G401 (cell line): ENCODE measurements around the gene FCAMR. TPM values are rescaled to one million over a fixed set of nuclear protein-coding genes. Genes with fewer than 3 reads are reported as not detected.

Experiments
- DNase-seq: peaks from one replicate; pipeline ENCODE4 v3.0.0-alpha.2; 2015; ENCODE audit warnings: low spot score
- in situ Hi-C: cut with HindIII; loops from 2 replicates; pipeline ENCODE4 v1.10.0; 2016; ENCODE audit warnings: low sequenced_read_pairs, mixed read lengths
- total RNA-seq: library from RNA; depleted of rRNA; stranded (reverse); fragments of >200 nt; shearing (Covaris generic); gene quantifications from 2 replicates; pipeline ENCODE4 v1.2.3, GENCODE V29; 2014

FCAMR gene
- total RNA-seq, 1 experiment from 2014 or later, result not detected

GRCh38 chr1:207001492-207002245 is 31.4 kb upstream of the FCAMR start:
- in situ Hi-C loops, result no loop called here
- DNase-seq, result no peak

- in situ Hi-C loops, result no loop called here
- DNase-seq, result no peak
Observed at GRCh38 chr1:207000651-207001291, 30.5 kb upstream of the FCAMR start.

DNA sequence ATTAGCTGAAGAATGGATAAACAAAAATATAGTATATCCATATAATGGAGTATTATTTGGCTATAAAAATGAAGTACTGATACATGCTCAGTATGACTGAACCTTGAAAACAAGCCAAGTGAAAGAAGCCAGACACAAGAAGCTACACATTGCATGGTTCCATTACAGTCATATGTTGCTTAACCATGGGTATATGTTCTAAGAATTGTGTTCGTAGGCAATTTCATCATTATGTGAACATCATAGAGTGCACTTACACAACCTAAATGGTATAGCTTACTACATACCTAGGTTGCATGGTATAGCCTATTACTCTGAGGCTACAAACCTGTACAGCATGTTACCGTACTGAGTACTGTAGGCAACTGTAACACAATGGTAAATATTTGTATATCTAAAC is 28.6 kb upstream of the FCAMR start:
- DNase-seq, result no peak
- in situ Hi-C loops, result no loop called here

DNA sequence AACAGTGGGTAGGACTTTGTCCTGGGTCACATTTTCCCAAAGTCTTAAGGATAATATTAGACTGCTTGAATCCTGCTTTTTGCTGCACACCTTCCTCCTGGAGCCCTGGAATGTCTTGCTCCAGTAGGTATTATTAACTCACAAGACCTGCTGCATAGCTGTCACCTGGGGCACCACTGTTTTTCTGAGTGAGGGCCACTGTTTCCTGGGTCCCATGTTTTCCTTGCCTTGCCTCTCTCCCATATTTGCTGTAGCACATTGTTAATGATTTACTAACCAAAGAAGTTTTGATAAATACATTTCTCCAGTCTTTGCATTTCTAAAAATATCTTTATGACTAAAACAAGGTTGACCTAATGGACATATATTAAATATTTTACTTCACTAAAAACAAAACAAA is 22.5 kb upstream of the FCAMR start:
- DNase-seq, result no peak
- in situ Hi-C loops, result no loop called here

DNA sequence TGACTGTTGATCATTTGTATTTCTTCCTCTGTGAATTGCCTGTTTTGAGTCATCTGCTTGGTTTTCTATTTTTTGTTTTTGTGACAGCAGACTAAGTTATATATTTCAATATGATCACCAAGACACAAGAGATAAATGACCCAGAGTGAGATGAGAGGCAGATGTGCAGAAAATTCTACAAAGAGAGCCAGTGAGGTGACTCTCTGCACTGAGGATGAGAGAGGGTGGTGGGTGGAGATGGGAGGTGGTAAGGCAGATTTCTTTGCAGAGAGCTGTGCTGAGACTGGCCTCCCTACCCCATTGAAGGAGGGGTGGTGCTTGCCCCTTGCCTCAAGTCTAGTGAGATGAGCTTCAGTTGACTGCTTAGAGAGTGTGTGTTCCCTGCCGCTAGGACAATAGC is 17.6 kb upstream of the FCAMR start:
- in situ Hi-C loops, result no loop called here

GRCh38 chr1:206986885-206987284 is 16.6 kb upstream of the FCAMR start:
- in situ Hi-C loops, result no loop called here
- no peak for DNase-seq

More for the DNA sequence above, 17.6 kb upstream of the FCAMR start:
- no peak for DNase-seq

GRCh38 chr1:206986402-206986801 is 16.1 kb upstream of the FCAMR start:
- in situ Hi-C loops, result no loop called here
- DNase-seq, result no peak

- in situ Hi-C loops, result no loop called here
- no peak for DNase-seq
Observed at GRCh38 chr1:206985162-206985749, 15.0 kb upstream of the FCAMR start.

- in situ Hi-C loops, result no loop called here
Observed at GRCh38 chr1:206982216-206982615, 12.0 kb upstream of the FCAMR start.

GRCh38 chr1:206979379-206980043 is 9.3 kb upstream of the FCAMR start:
- in situ Hi-C loops, result no loop called here
- DNase-seq, result peak; percentile 4

More at GRCh38 chr1:206982216-206982615, 12.0 kb upstream of the FCAMR start:
- peak; percentile 62 for DNase-seq

DNA sequence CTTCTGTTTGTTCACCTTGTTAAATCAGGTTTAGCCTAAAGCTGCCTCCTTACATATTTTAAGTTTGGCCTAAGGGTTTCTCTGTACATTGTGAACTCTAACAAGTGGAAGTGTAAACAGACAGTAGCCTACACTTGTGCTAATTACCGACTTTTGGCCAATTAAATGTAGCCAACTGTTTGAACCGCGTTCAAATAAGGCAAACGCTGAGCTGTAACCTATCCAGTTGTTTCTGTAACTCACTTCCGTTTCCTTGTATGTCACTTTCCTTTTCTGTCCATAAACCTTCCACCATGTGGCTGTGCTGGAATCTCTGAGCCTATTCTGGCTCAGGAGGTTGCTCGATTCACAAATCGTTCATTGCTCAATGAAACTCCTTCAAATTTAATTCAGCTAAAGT is 8.0 kb upstream of the FCAMR start:
- no peak for DNase-seq
- in situ Hi-C loops, result no loop called here

DNA sequence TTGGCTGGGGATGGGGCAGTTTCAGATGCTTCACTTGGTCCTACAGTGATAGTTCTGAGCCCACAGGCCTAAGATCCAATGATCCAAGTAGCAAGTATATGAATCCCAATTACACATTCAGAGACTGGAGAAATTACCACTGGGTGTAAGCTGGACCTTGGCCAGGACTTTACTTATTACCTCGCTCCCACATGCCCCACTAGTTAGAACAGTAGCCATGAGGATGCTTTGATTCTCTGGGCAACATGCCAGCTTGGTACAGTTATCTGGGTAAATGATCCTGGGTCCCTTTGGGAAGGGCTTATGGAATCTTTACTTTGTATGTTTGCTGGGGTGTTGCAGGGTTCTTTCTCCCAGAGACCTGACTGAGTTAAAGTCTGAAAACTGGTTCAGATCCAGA is 5.0 kb upstream of the FCAMR start:
- DNase-seq, result no peak
- in situ Hi-C loops, result no loop called here

- in situ Hi-C loops, result no loop called here
- no peak for DNase-seq
Observed at GRCh38 chr1:206974140-206974539, 3.9 kb upstream of the FCAMR start.

DNA sequence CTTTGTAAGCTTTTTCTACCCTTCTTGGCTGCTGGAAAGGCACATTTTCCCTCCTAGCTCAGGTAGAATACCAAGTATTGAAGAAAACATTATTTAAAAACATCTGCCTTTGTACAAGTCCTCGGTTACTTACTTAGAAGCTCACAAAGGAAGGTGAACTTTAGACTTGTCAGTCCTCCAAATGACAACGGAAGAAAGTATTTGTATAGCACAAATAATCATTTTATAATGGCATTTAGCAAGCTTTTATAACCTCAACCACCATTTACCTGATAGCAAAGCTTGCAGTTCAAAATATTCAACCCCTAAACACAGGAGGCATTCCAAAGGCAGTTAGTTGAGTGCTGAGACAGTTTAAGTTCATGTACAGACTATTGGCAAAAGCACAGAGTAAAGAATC is 2.5 kb upstream of the FCAMR start:
- in situ Hi-C loops, result no loop called here
- DNase-seq, result no peak

GRCh38 chr1:206971029-206971655 is 882 bp upstream of the FCAMR start:
- in situ Hi-C loops, result no loop called here

GRCh38 chr1:206969090-206969489 is 1.2 kb downstream of the FCAMR start:
- DNase-seq, result no peak
- in situ Hi-C loops, result no loop called here

More at GRCh38 chr1:206971029-206971655, 882 bp upstream of the FCAMR start:
- DNase-seq, result no peak

GRCh38 chr1:206967096-206967849 is 3.0 kb downstream of the FCAMR start:
- in situ Hi-C loops, result no loop called here
- DNase-seq, result peak; percentile 2

- in situ Hi-C loops, result no loop called here
- no peak for DNase-seq
Observed at GRCh38 chr1:206965781-206966180, 4.5 kb downstream of the FCAMR start.

GRCh38 chr1:206963740-206964139 is 6.5 kb downstream of the FCAMR start:
- in situ Hi-C loops, result no loop called here
- no peak for DNase-seq
